CD8-positive, alpha-beta memory T cell (primary cell): ENCODE data around the gene OR6P1. TPM values are rescaled to one million over a fixed set of nuclear protein-coding genes. Genes with fewer than 3 reads are reported as not detected.

ENCODE experiments used
- CTCF ChIA-PET: fragments of 350-600 bp; sonication (Branson Sonifier 250); formaldehyde crosslinking; loops from one replicate; lab custom pipeline; 2021; ENCODE audit warnings: antibody characterized with exemption; lab: Charles Lee
- POLR2A ChIA-PET: fragments of 350-600 bp; sonication (Branson Sonifier 250); formaldehyde crosslinking; loops from one replicate; lab custom pipeline; 2021; ENCODE audit warnings: antibody characterized with exemption; lab: Charles Lee
- DNase-seq, 5 donors: peaks; one replicate each; pipeline versions ENCODE4 v3.0.0 to v3.0.0-alpha.2; 2020 to 2022; ENCODE audit warnings: mixed read lengths in 1 of 5
- H3K27ac ChIP-seq: one replicate; pipeline ENCODE4 v1.7.0; 2013; ENCODE audit warnings: low read depth, mild to moderate bottlenecking, low read length, moderate library complexity
- H3K27me3 ChIP-seq: 2 replicates; pipeline ENCODE4 v1.7.0; 2013; ENCODE audit warnings: low read length, mild to moderate bottlenecking; ENCODE audit not compliant: insufficient read depth, poor library complexity, severe bottlenecking
- H3K36me3 ChIP-seq: 2 replicates; pipeline ENCODE4 v1.7.0; 2013; ENCODE audit warnings: mild to moderate bottlenecking, low read length, moderate library complexity; ENCODE audit not compliant: insufficient read depth
- H3K4me1 ChIP-seq: 2 replicates; pipeline ENCODE4 v1.7.0; 2013; ENCODE audit warnings: mild to moderate bottlenecking, low read length, moderate library complexity; ENCODE audit not compliant: insufficient read depth
- H3K4me3 ChIP-seq: 2 replicates; pipeline ENCODE4 v1.7.0; 2013; ENCODE audit warnings: mild to moderate bottlenecking, low read length
- H3K9me3 ChIP-seq: 2 replicates; pipeline ENCODE4 v1.7.0; 2013; ENCODE audit warnings: mild to moderate bottlenecking, low read length
- H3K27ac Mint-ChIP-seq, 8 donors: one replicate each; pipeline ENCODE4 v1.8.0; 2020 to 2021; ENCODE audit warnings: mixed read lengths in 8 of 8, mild to moderate bottlenecking in 6 of 8, inconsistent platforms in 3 of 8, moderate library complexity in 3 of 8
- H3K27me3 Mint-ChIP-seq, 2 donors: one replicate each; pipeline ENCODE4 v1.8.0; 2020 to 2021; ENCODE audit warnings: mixed read lengths in 2 of 2, mild to moderate bottlenecking in 1 of 2, moderate library complexity in 1 of 2
- H3K36me3 Mint-ChIP-seq, 3 donors: one replicate each; pipeline ENCODE4 v1.8.0; 2020 to 2021; ENCODE audit warnings: mixed read lengths in 3 of 3, inconsistent platforms in 1 of 3, mild to moderate bottlenecking in 1 of 3
- H3K4me1 Mint-ChIP-seq, 3 donors: one replicate each; pipeline ENCODE4 v1.8.0; 2020 to 2021; ENCODE audit warnings: mixed read lengths in 3 of 3, inconsistent platforms in 1 of 3, mild to moderate bottlenecking in 1 of 3
- H3K4me3 Mint-ChIP-seq, 7 donors: one replicate each; pipeline ENCODE4 v1.8.0; 2020 to 2021; ENCODE audit warnings: mixed read lengths in 7 of 7, mild to moderate bottlenecking in 6 of 7, moderate library complexity in 4 of 7, inconsistent platforms in 2 of 7
- H3K9me3 Mint-ChIP-seq, 5 donors: one replicate each; pipeline ENCODE4 v1.8.0; 2020 to 2022; ENCODE audit warnings: mixed read lengths in 5 of 5, mild to moderate bottlenecking in 3 of 5, moderate library complexity in 2 of 5, inconsistent platforms in 1 of 5
- polyA plus RNA-seq: library from polyadenylated mRNA; unstranded; fragments of 300-500 nt; fragmentation: Illumina TruSeq; gene quantifications from one replicate; pipeline ENCODE4 v1.2.3, GENCODE V29; 2021
- total RNA-seq, 2 experiments: library from RNA; stranded (reverse); gene quantifications; one replicate each; pipeline ENCODE4 v1.2.3, GENCODE V29; 2021

OR6P1 gene
- total and polyA plus RNA-seq, 3 experiments from 2014 or later: not detected

- POLR2A ChIA-PET: no interaction called here
- Mint-ChIP-seq H3K4me3 (no peak within 1 kb of the TSS), H3K9me3 (no peaks in the 10 kb centered on the region), H3K27me3 (peaks cover 21 to 48% of the 10 kb centered on the region in 2 donors), H3K36me3 (no peaks in the 10 kb centered on the region), H3K27ac (no peak within 1 kb of the TSS), H3K4me1 (no peaks in the 10 kb centered on the region)
- no peaks in the 10 kb centered on the region for H3K36me3 ChIP-seq
- CTCF ChIA-PET: no interaction called here
- no peaks in the 10 kb centered on the region for H3K9me3 ChIP-seq
- no peaks in the 10 kb centered on the region for H3K4me1 ChIP-seq
- peaks cover 5% of the 10 kb centered on the region for H3K27me3 ChIP-seq
- no peak within 1 kb of the TSS for H3K27ac ChIP-seq
- H3K4me3 ChIP-seq: no peak within 1 kb of the TSS
- DNase-seq: no peak
Measured at GRCh38 chr1:158579733-158580132, 9.4 kb upstream of the OR6P1 start, which contains the start of gene OR10X1. OR10X1 (minus strand) TSS chr1:158579899; CDS start chr1:158579899, 0 bp downstream.

DNA sequence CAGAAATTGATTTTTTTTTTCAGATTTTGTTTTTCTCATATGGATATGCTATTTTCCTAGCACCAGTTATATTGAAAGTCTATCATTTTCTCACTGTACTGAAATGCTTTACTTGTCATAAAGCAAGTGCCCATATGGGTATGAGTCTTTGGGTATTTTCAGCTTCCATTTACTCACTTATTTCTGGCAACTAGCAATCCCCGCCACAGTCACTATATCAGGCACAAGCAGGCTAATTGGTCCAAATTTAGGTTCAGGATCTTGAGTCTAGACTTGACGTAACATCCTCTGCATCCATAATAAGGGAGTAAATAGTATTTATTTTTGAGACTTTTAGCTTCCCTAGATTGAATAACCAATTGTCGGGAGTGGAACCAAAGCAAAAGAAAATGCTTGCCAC lies 7.2 kb upstream of the OR6P1 start:
- no peak for DNase-seq
- no peak overlapping the region for H3K27ac Mint-ChIP-seq
- H3K9me3 Mint-ChIP-seq: no peaks in the 10 kb centered on the region
- Histone ChIP-seq H3K27me3 (no peaks in the 10 kb centered on the region), H3K36me3 (no peaks in the 10 kb centered on the region), H3K4me1 (no peaks in the 10 kb centered on the region), H3K27ac (no peak overlapping the region), H3K9me3 (no peaks in the 10 kb centered on the region), H3K4me3 (no peak overlapping the region)
- peaks cover 14 to 36% of the 10 kb centered on the region in 2 donors for H3K27me3 Mint-ChIP-seq
- H3K36me3 Mint-ChIP-seq: no peaks in the 10 kb centered on the region
- ChIA-PET CTCF (no interaction called here), POLR2A (no interaction called here)
- H3K4me1 Mint-ChIP-seq: no peaks in the 10 kb centered on the region
- no peak overlapping the region for H3K4me3 Mint-ChIP-seq

- no peak overlapping the region for H3K27ac Mint-ChIP-seq
- no peaks in the 10 kb centered on the region for H3K4me1 Mint-ChIP-seq
- H3K36me3 Mint-ChIP-seq: peaks cover 0 to 5% (median 0%) of the 10 kb centered on the region in 3 donors
- Histone ChIP-seq H3K27me3 (no peaks in the 10 kb centered on the region), H3K27ac (no peak overlapping the region), H3K36me3 (no peaks in the 10 kb centered on the region), H3K9me3 (no peaks in the 10 kb centered on the region), H3K4me3 (no peak overlapping the region), H3K4me1 (no peaks in the 10 kb centered on the region)
- H3K9me3 Mint-ChIP-seq: peaks cover 0 to 4% (median 3%) of the 10 kb centered on the region in 5 donors
- ChIA-PET CTCF (no interaction called here), POLR2A (no interaction called here)
- H3K4me3 Mint-ChIP-seq: no peak overlapping the region
- peaks cover 4 to 31% of the 10 kb centered on the region in 2 donors for H3K27me3 Mint-ChIP-seq
- DNase-seq: no peak
Measured at GRCh38 chr1:158572226-158572625, 1.8 kb upstream of the OR6P1 start.

GRCh38 chr1:158564608-158565007 lies 5.8 kb downstream of the OR6P1 start:
- Histone ChIP-seq H3K27ac (no peak overlapping the region), H3K27me3 (peaks cover 4% of the 10 kb centered on the region), H3K36me3 (no peaks in the 10 kb centered on the region), H3K4me1 (no peaks in the 10 kb centered on the region), H3K4me3 (no peak overlapping the region), H3K9me3 (no peaks in the 10 kb centered on the region)
- Mint-ChIP-seq H3K4me1 (no peaks in the 10 kb centered on the region), H3K9me3 (peaks cover 0 to 6% (median 3%) of the 10 kb centered on the region in 5 donors), H3K27ac (no peak overlapping the region), H3K4me3 (no peak overlapping the region), H3K27me3 (peaks cover 17 to 50% of the 10 kb centered on the region in 2 donors), H3K36me3 (peaks cover 0 to 12% (median 0%) of the 10 kb centered on the region in 3 donors)
- POLR2A ChIA-PET: no interaction called here
- DNase-seq: no peak
- CTCF ChIA-PET: no interaction called here

GRCh38 chr1:158563853-158564252 lies 6.5 kb downstream of the OR6P1 start:
- peaks cover 0 to 6% (median 3%) of the 10 kb centered on the region in 5 donors for H3K9me3 Mint-ChIP-seq
- POLR2A ChIA-PET: no interaction called here
- H3K4me1 ChIP-seq: no peaks in the 10 kb centered on the region
- no peak overlapping the region for H3K4me3 Mint-ChIP-seq
- no peak for DNase-seq
- peaks cover 0 to 12% (median 0%) of the 10 kb centered on the region in 3 donors for H3K36me3 Mint-ChIP-seq
- H3K36me3 ChIP-seq: no peaks in the 10 kb centered on the region
- no peaks in the 10 kb centered on the region for H3K9me3 ChIP-seq
- no peak overlapping the region for H3K4me3 ChIP-seq
- H3K27me3 ChIP-seq: peaks cover 4% of the 10 kb centered on the region
- H3K27ac Mint-ChIP-seq: no peak overlapping the region
- no peak overlapping the region for H3K27ac ChIP-seq
- H3K4me1 Mint-ChIP-seq: no peaks in the 10 kb centered on the region
- CTCF ChIA-PET: no interaction called here
- H3K27me3 Mint-ChIP-seq: peaks cover 17 to 57% of the 10 kb centered on the region in 2 donors

DNA sequence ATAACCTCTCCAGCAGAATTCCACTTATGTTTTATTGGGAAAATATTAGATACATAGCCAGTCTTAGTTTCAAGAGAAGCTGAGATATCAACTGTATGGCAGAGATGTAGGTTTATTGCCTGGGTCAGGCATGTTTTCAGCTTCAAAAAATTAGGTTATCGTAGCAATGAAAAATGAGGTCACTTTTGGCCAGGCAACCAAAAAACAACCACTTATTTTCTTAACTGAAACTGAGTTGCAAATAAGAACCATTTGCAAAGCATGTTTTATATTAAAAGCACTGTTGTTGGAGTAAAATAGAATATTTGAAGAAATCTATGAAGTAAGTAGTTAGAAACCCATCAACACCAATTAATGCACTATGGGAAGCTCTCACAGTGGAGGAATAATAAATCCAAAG lies 10.7 kb downstream of the OR6P1 start:
- no peaks in the 10 kb centered on the region for H3K36me3 ChIP-seq
- no peaks in the 10 kb centered on the region for H3K4me1 ChIP-seq
- H3K27me3 ChIP-seq: peaks cover 4% of the 10 kb centered on the region
- Mint-ChIP-seq H3K36me3 (no peaks in the 10 kb centered on the region), H3K4me3 (no peak overlapping the region), H3K27ac (no peak overlapping the region), H3K4me1 (no peaks in the 10 kb centered on the region), H3K9me3 (no peaks in the 10 kb centered on the region), H3K27me3 (peaks cover 12 to 47% of the 10 kb centered on the region in 2 donors)
- ChIA-PET CTCF (no interaction called here), POLR2A (no interaction called here)
- H3K9me3 ChIP-seq: no peaks in the 10 kb centered on the region
- DNase-seq: no peak
- no peak overlapping the region for H3K27ac ChIP-seq
- H3K4me3 ChIP-seq: no peak overlapping the region

DNA sequence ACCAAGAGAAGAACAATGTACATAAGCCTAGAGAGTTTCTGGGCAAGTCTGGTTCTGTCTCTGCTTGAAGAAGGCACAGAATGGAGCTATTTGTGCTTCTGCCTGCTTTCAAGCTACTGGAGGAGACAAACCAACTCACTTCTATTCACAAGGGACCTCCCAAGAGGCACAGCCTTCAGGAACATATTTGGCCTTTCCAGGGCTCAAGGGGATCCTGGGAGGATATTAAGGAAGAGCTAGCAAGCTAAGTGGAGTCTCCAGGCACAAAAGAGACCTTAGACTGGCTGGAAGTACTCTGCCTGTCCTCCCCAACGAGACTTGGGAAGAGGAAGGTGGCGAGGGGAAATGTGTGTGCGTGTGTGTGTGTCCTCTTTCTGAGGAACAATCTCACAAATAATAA lies 16.0 kb downstream of the OR6P1 start, which contains the start of gene OR6Y1:
TSS of gene OR6Y1 (minus strand) at position 54 of the 400 bp plus-strand sequence. CDS start 6,300 bp downstream, outside the sequence.
- Histone ChIP-seq H3K4me3 (no peak within 1 kb of the TSS), H3K36me3 (no peaks in the 10 kb centered on the region), H3K9me3 (no peaks in the 10 kb centered on the region), H3K4me1 (no peaks in the 10 kb centered on the region), H3K27me3 (no peaks in the 10 kb centered on the region), H3K27ac (no peak within 1 kb of the TSS)
- POLR2A ChIA-PET: no interaction called here
- Mint-ChIP-seq H3K9me3 (no peaks in the 10 kb centered on the region), H3K4me1 (no peaks in the 10 kb centered on the region), H3K27me3 (peaks cover 0 to 37% of the 10 kb centered on the region in 2 donors), H3K4me3 (no peak within 1 kb of the TSS), H3K36me3 (no peaks in the 10 kb centered on the region), H3K27ac (no peak within 1 kb of the TSS)
- CTCF ChIA-PET: no interaction called here
- DNase-seq: no peak

- Mint-ChIP-seq H3K27me3 (peaks cover 2 to 49% of the 10 kb centered on the region in 2 donors), H3K36me3 (no peaks in the 10 kb centered on the region), H3K4me1 (no peaks in the 10 kb centered on the region), H3K9me3 (no peaks in the 10 kb centered on the region), H3K4me3 (no peak overlapping the region), H3K27ac (no peak overlapping the region)
- ChIA-PET POLR2A (no interaction called here), CTCF (no interaction called here)
- Histone ChIP-seq H3K4me3 (no peak overlapping the region), H3K9me3 (no peaks in the 10 kb centered on the region), H3K36me3 (no peaks in the 10 kb centered on the region), H3K27ac (no peak overlapping the region), H3K4me1 (no peaks in the 10 kb centered on the region), H3K27me3 (no peaks in the 10 kb centered on the region)
- DNase-seq: no peak
Measured at GRCh38 chr1:158552296-158552695, 18.1 kb downstream of the OR6P1 start.
